NCI-H2196 treated with DMSO at 0.1 percent for 48 hours (cell line): ENCODE data around the gene CENPL.

Source experiments
- DNase-seq: peaks from one replicate; lab custom pipeline; 2025; ENCODE audit not compliant: unreplicated experiment; lab: John Stamatoyannopoulos, UW

CENPL gene

DNA sequence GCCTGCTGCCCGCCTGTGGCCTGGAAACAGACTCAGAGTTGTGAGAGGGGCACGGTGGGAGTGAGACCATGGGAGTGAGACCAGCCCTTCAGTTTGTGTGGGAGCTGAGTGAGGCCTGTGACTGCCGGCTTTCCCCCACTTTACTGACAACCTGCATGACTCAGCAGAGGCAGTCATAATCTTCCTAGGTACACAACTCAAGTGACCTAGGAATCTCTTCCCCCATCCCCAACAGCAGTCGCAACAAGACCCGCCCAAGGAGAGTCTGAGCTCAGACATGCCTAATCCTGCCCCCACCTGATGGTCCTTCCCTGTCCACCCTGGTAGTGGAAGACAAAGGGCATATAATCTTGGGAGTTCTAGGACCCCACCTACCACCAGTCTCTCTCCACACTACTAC lies 65.7 kb downstream of the CENPL start:
- DNase-seq = no peak

DNA sequence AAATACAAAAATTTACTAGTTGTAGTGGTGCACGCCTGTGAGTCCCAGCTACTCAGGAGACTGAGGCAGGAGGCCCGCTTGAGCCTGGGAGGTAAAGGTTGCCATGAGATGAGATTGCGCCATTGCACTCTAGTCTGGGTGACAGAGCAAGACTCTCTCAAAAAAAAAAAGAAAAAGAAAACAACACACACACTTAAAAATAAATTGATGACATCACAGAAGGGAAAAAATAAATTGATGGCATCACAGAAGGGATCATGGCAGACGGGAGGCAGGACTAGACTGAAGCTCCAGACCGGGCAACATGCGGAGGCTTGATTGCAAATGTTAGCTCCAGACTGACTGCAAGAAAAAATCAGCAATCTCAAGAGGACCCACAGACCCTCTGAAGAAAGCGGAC lies 66.6 kb downstream of the CENPL start:
- DNase-seq = no peak

- no peak for DNase-seq
These were observed 67.0 kb downstream of the CENPL start for GRCh38 chr1:173757666-173758065.

- no peak for DNase-seq
These were observed 70.9 kb downstream of the CENPL start for GRCh38 chr1:173753830-173754229.
